Smooth muscle cell (in vitro differentiated cells): ENCODE results near the gene ERCC5. TPM values are rescaled to one million over a fixed set of nuclear protein-coding genes. Genes with fewer than 3 reads are reported as not detected.

Source experiments
- DNase-seq: peaks from one replicate; lab custom pipeline; 2025; ENCODE audit not compliant: unreplicated experiment; lab: John Stamatoyannopoulos, UW
- H2AFZ ChIP-seq: fragments of 200-600 bp; sonication (generic); 2 replicates; pipeline ENCODE4 v1.6.0; 2016; ENCODE audit warnings: antibody characterized with exemption, low read depth, mild to moderate bottlenecking
- H3F3A ChIP-seq: fragments of 200-600 bp; sonication (generic); 2 replicates; pipeline ENCODE4 v1.6.0; 2017; ENCODE audit warnings: antibody characterized with exemption, low read depth
- H3K27ac ChIP-seq: fragments of 200-600 bp; sonication (generic); 2 replicates; pipeline ENCODE4 v1.5.1; 2016; ENCODE audit warnings: low read depth, mild to moderate bottlenecking
- H3K27me3 ChIP-seq: fragments of 200-600 bp; sonication (generic); 2 replicates; pipeline ENCODE4 v1.6.1; 2016; ENCODE audit warnings: low read depth, mild to moderate bottlenecking
- H3K36me3 ChIP-seq: fragments of 200-600 bp; sonication (generic); 2 replicates; pipeline ENCODE4 v1.5.1; 2016; ENCODE audit warnings: low read depth
- H3K4me1 ChIP-seq: fragments of 200-600 bp; sonication (generic); 2 replicates; pipeline ENCODE4 v1.5.1; 2016; ENCODE audit warnings: low read depth
- H3K4me2 ChIP-seq: fragments of 200-600 bp; sonication (generic); 2 replicates; pipeline ENCODE4 v1.6.0; 2016; ENCODE audit warnings: mild to moderate bottlenecking
- H3K4me3 ChIP-seq: fragments of 200-600 bp; sonication (generic); 2 replicates; pipeline ENCODE4 v1.5.1; 2016; ENCODE audit warnings: mild to moderate bottlenecking
- H3K79me2 ChIP-seq: fragments of 200-600 bp; sonication (generic); 2 replicates; pipeline ENCODE4 v1.6.0; 2016; ENCODE audit warnings: low read depth, mild to moderate bottlenecking
- H3K9ac ChIP-seq: fragments of 200-600 bp; sonication (generic); 2 replicates; pipeline ENCODE4 v1.6.0; 2016; ENCODE audit warnings: low read depth
- H3K9me3 ChIP-seq: fragments of 200-600 bp; sonication (generic); replicated peaks from 2 replicates; pipeline ENCODE4 v1.5.1; 2016; ENCODE audit warnings: low read depth
- H4K20me1 ChIP-seq: fragments of 200-600 bp; sonication (generic); 2 replicates; pipeline ENCODE4 v1.6.0; 2016; ENCODE audit warnings: low read depth
- CTCF ChIP-seq: fragments of 200-600 bp; sonication (generic); IDR thresholded peaks from 2 replicates; pipeline ENCODE4 v1.5.1; 2017; ENCODE audit warnings: borderline replicate concordance, mild to moderate bottlenecking, antibody characterized with exemption; ENCODE audit not compliant: insufficient read depth, poor library complexity, severe bottlenecking
- WGBS: methylation state at CpG from one replicate; pipeline ENCODE4 v1.1.7; 2016; ENCODE audit warnings: low lambda C conversion rate; 5-methylcytosine and 5-hydroxymethylcytosine counted together
- polyA plus RNA-seq: library from polyadenylated mRNA; unstranded; fragments of >200 nt; fragmentation: Nextera tagmentation; extraction: Ambion mirVana; gene quantifications from 2 replicates; pipeline ENCODE4 v1.2.1, GENCODE V29; 2016
- total RNA-seq: library from RNA; depleted of rRNA; stranded (reverse); fragments of >200 nt; gene quantifications from 2 replicates; pipeline ENCODE4 v1.2.3, GENCODE V29; 2014

Gene ERCC5
- total and polyA plus RNA-seq, 2 experiments from 2014 or later, result 30.1 to 65.2 TPM

GRCh38 chr13:102872131-102872530 is 26.3 kb downstream of the ERCC5 start:
- no peak for DNase-seq
- H3K9ac ChIP-seq, result no peak overlapping the region
- H3K79me2 ChIP-seq, result no peaks in the 10 kb centered on the region
- H3K36me3 ChIP-seq, result peaks cover 24% of the 10 kb centered on the region
- peaks cover 4% of the 10 kb centered on the region for H3F3A ChIP-seq
- H3K27ac ChIP-seq, result no peak overlapping the region
- H4K20me1 ChIP-seq, result peaks cover 27% of the 10 kb centered on the region
- H3K27me3 ChIP-seq, result no peaks in the 10 kb centered on the region
- 80% methylated on average over 7 of the region's 7 CpGs for WGBS
- no peak for TF ChIP-seq CTCF
- no peaks in the 10 kb centered on the region for H3K4me1 ChIP-seq
- no peak overlapping the region for H2AFZ ChIP-seq
- no peak overlapping the region for H3K4me2 ChIP-seq
- no peak overlapping the region for H3K4me3 ChIP-seq
- no peaks in the 10 kb centered on the region for H3K9me3 ChIP-seq

- Histone ChIP-seq H3K4me2 (no peak overlapping the region), H3K27ac (no peak overlapping the region), H2AFZ (no peak overlapping the region), H3K36me3 (peaks cover 24% of the 10 kb centered on the region), H3K9me3 (no peaks in the 10 kb centered on the region), H4K20me1 (peaks cover 27% of the 10 kb centered on the region), H3K27me3 (no peaks in the 10 kb centered on the region), H3F3A (peaks cover 4% of the 10 kb centered on the region), H3K79me2 (no peaks in the 10 kb centered on the region), H3K4me3 (no peak overlapping the region), H3K9ac (no peak overlapping the region), H3K4me1 (no peaks in the 10 kb centered on the region)
- TF ChIP-seq CTCF, result no peak
- 95% methylated on average over 1 of the region's 1 CpG for WGBS
- DNase-seq, result no peak
Measured at GRCh38 chr13:102872531-102872930, 26.7 kb downstream of the ERCC5 start.

DNA sequence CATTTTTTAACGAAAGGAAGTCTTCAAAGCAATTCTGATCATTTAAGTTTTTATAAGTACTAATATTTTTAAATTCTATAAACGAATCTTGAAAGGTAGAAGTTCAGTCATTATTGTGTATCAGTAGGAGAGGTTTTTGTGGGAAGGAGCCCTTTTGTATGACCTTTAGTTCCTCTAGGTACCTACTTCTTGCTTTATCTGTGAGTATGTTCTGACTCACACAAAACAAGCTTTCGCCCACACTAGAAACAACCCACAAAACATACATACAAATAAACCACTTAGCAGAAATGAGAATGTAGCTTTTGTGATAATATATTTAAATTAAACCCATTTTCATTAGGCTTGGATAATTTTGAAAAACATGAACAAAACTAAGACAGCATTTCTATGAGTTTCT is 27.8 kb downstream of the ERCC5 start:
- Histone ChIP-seq H3K4me2 (no peak overlapping the region), H3K79me2 (no peaks in the 10 kb centered on the region), H3K9ac (no peak overlapping the region), H3K27ac (no peak overlapping the region), H3F3A (peaks cover 4% of the 10 kb centered on the region), H3K4me1 (no peaks in the 10 kb centered on the region), H2AFZ (no peak overlapping the region), H3K36me3 (peaks cover 24% of the 10 kb centered on the region), H4K20me1 (peaks cover 23% of the 10 kb centered on the region), H3K27me3 (no peaks in the 10 kb centered on the region), H3K4me3 (no peak overlapping the region), H3K9me3 (no peaks in the 10 kb centered on the region)
- WGBS, result 55% methylated on average over 3 of the region's 3 CpGs
- TF ChIP-seq CTCF, result no peak
- DNase-seq, result no peak

DNA sequence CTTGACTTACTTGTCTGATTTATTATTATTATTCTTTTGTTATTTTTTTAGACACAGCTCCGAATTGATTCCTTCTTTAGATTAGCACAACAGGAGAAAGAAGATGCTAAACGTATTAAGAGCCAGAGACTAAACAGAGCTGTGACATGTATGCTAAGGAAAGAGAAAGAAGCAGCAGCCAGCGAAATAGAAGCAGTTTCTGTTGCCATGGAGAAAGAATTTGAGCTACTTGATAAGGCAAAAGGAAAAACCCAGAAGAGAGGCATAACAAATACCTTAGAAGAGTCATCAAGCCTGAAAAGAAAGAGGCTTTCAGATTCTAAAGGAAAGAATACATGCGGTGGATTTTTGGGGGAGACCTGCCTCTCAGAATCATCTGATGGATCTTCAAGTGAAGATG is 29.4 kb downstream of the ERCC5 start:
- Histone ChIP-seq H2AFZ (no peak overlapping the region), H4K20me1 (peaks cover 15% of the 10 kb centered on the region), H3K79me2 (no peaks in the 10 kb centered on the region), H3K4me1 (no peaks in the 10 kb centered on the region), H3K27me3 (no peaks in the 10 kb centered on the region), H3K9ac (no peak overlapping the region), H3K4me3 (no peak overlapping the region), H3K4me2 (no peak overlapping the region), H3K36me3 (peaks cover 24% of the 10 kb centered on the region), H3F3A (no peaks in the 10 kb centered on the region), H3K27ac (no peak overlapping the region), H3K9me3 (no peaks in the 10 kb centered on the region)
- no peak for DNase-seq
- TF ChIP-seq CTCF, result no peak
- 90% methylated on average over 4 of the region's 4 CpGs for WGBS
